ENCODE measurements around the gene SDK2. TPM values are rescaled to one million over a fixed set of nuclear protein-coding genes. Genes with fewer than 3 reads are reported as not detected.

SDK2 gene
- polyA plus RNA-seq, 3 donors: 0.01 TPM; not detected in 2

- H3K4me2 ChIP-seq (replicated peaks; ENCODE audit: extremely low read depth, low read length, poor library complexity, severe bottlenecking): no peak overlapping the region
- Mint-ChIP-seq H3K9me3 (no peaks in the 10 kb centered on the region), H3K27me3 (ENCODE audit: low read depth in 3 of 3) (peaks cover 0 to 7% (median 0%) of the 10 kb centered on the region in 3 donors), H3K4me1 (no peaks in the 10 kb centered on the region), H3K4me3 (no peak overlapping the region), H3K36me3 (no peaks in the 10 kb centered on the region), H3K27ac (no peak overlapping the region)
- 92% methylated on average over 5 of the region's 5 CpGs for WGBS (ENCODE audit: insufficient coverage)
- no peaks in the 10 kb centered on the region for H3K36me3 ChIP-seq (replicated peaks in 1 of 2; ENCODE audit: control insufficient read depth in 1 of 2, insufficient read depth in 2 of 2, low read length in 2 of 2)
- no peaks in the 10 kb centered on the region for H3K27me3 ChIP-seq (ENCODE audit: control insufficient read depth in 2 of 2, insufficient read depth in 2 of 2, low read length in 2 of 2)
- no peaks in the 10 kb centered on the region for H3K79me2 ChIP-seq (ENCODE audit: insufficient read depth, low read length)
- H4K20me1 ChIP-seq (ENCODE audit: insufficient read depth, low read length): no peaks in the 10 kb centered on the region
- no peak for DNase-seq
- no peak overlapping the region for H3K4me3 ChIP-seq (replicated peaks in 1 of 3; ENCODE audit: low read depth in 2 of 3, low read length in 3 of 3)
- H2AFZ ChIP-seq (ENCODE audit: insufficient read depth, low read depth, low read length, poor library complexity, severe bottlenecking): no peak overlapping the region
- no peak for TF ChIP-seq CTCF (IDR thresholded peaks at IDR 0.05)
- no peak overlapping the region for H3K27ac ChIP-seq (ENCODE audit: low read depth in 1 of 2, low read length in 2 of 2)
- H3K9ac ChIP-seq (ENCODE audit: insufficient read depth, low read length, poor library complexity, severe bottlenecking): no peak overlapping the region
- no peaks in the 10 kb centered on the region for H3K4me1 ChIP-seq (ENCODE audit: control insufficient read depth in 1 of 2, insufficient read depth in 2 of 2, low read length in 2 of 2)
- no peaks in the 10 kb centered on the region for H3K9me3 ChIP-seq (replicated peaks in 1 of 2; ENCODE audit: control insufficient read depth in 1 of 2, insufficient read depth in 1 of 2, low read length in 2 of 2)
- intact Hi-C loops (cut with micrococcal nuclease): no loop called here
These were observed 35.2 kb downstream of the SDK2 start for GRCh38 chr17:73609060-73609459.

DNA sequence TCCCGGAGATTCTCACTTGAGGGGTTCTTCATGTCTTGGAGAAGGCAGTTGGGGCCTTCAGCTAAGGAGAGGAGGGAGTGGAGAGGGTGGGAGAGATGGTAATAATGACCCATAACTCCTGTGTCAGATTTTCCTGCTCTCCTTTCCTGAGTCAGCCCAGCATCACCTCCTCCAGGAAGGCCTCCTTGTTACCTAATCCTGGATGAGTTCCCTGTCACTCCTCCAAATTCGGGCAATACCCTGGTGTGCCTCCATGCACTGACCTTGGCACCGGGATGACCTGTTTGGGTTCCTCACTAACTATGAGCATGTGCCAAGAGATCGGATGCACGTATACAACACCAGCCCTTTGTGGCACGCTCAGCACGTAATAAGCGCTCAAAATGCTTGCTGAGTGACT, 38.8 kb downstream of the SDK2 start:
- no peaks in the 10 kb centered on the region for H3K36me3 Mint-ChIP-seq
- no peaks in the 10 kb centered on the region for H3K9me3 ChIP-seq (replicated peaks in 1 of 2; ENCODE audit: control insufficient read depth in 1 of 2, insufficient read depth in 1 of 2, low read length in 2 of 2)
- no peaks in the 10 kb centered on the region for H3K4me1 Mint-ChIP-seq
- H3K27ac ChIP-seq (ENCODE audit: low read depth in 1 of 2, low read length in 2 of 2): no peak overlapping the region
- intact Hi-C loops (cut with micrococcal nuclease): no loop called here
- H3K4me1 ChIP-seq (ENCODE audit: control insufficient read depth in 1 of 2, insufficient read depth in 2 of 2, low read length in 2 of 2): no peaks in the 10 kb centered on the region
- H3K9ac ChIP-seq (ENCODE audit: insufficient read depth, low read length, poor library complexity, severe bottlenecking): no peak overlapping the region
- no peaks in the 10 kb centered on the region for H3K36me3 ChIP-seq (replicated peaks in 1 of 2; ENCODE audit: control insufficient read depth in 1 of 2, insufficient read depth in 2 of 2, low read length in 2 of 2)
- no peak overlapping the region for H3K27ac Mint-ChIP-seq
- H3K79me2 ChIP-seq (ENCODE audit: insufficient read depth, low read length): no peaks in the 10 kb centered on the region
- WGBS (ENCODE audit: insufficient coverage): 95% methylated on average over 8 of the region's 8 CpGs
- no peak for TF ChIP-seq CTCF (IDR thresholded peaks at IDR 0.05)
- H2AFZ ChIP-seq (ENCODE audit: insufficient read depth, low read depth, low read length, poor library complexity, severe bottlenecking): no peak overlapping the region
- no peak overlapping the region for H3K4me2 ChIP-seq (replicated peaks; ENCODE audit: extremely low read depth, low read length, poor library complexity, severe bottlenecking)
- H4K20me1 ChIP-seq (ENCODE audit: insufficient read depth, low read length): no peaks in the 10 kb centered on the region
- no peak overlapping the region for H3K4me3 ChIP-seq (replicated peaks in 1 of 3; ENCODE audit: low read depth in 2 of 3, low read length in 3 of 3)
- no peaks in the 10 kb centered on the region for H3K27me3 ChIP-seq (ENCODE audit: control insufficient read depth in 2 of 2, insufficient read depth in 2 of 2, low read length in 2 of 2)
- no peak overlapping the region for H3K4me3 Mint-ChIP-seq
- peaks cover 0 to 3% (median 3%) of the 10 kb centered on the region in 3 donors for H3K27me3 Mint-ChIP-seq (ENCODE audit: low read depth in 3 of 3)
- DNase-seq: no peak
- H3K9me3 Mint-ChIP-seq: peaks cover 0 to 5% (median 0%) of the 10 kb centered on the region in 7 donors
